HG03378 (cell line): ENCODE data around the gene GGTA1.

Source experiments
- ATAC-seq: cut with Tn5 transposase; IDR thresholded peaks from one replicate; pipeline ENCODE4 v1.9.1; 2021; ENCODE audit warnings: mild to moderate bottlenecking, moderate library complexity; ENCODE audit not compliant: unreplicated experiment

Gene GGTA1

GRCh38 chr9:121500165-121500478, 478 bp upstream of the GGTA1 start:
- no peak for ATAC-seq

- ATAC-seq, result no peak
Measured at GRCh38 chr9:121499177-121499426, 542 bp downstream of the GGTA1 start.

- no peak for ATAC-seq
Measured at GRCh38 chr9:121498487-121499176, 1.0 kb downstream of the GGTA1 start.

GRCh38 chr9:121498150-121498486, 1.5 kb downstream of the GGTA1 start:
- ATAC-seq, result peak; percentile 74

- ATAC-seq, result no peak
Measured at GRCh38 chr9:121495976-121496375, 3.7 kb downstream of the GGTA1 start.

GRCh38 chr9:121494192-121494591, 5.5 kb downstream of the GGTA1 start:
- no peak for ATAC-seq

GRCh38 chr9:121491111-121491510, 8.5 kb downstream of the GGTA1 start:
- no peak for ATAC-seq

- no peak for ATAC-seq
Measured at GRCh38 chr9:121489344-121489743, 10.3 kb downstream of the GGTA1 start.

GRCh38 chr9:121486043-121486442, 13.6 kb downstream of the GGTA1 start:
- ATAC-seq, result no peak

GRCh38 chr9:121485623-121486022, 14.0 kb downstream of the GGTA1 start:
- no peak for ATAC-seq

GRCh38 chr9:121484651-121485446, 14.8 kb downstream of the GGTA1 start:
- ATAC-seq, result no peak

GRCh38 chr9:121483473-121484031, 16.1 kb downstream of the GGTA1 start:
- ATAC-seq, result no peak

- ATAC-seq, result no peak
Measured at GRCh38 chr9:121483049-121483448, 16.6 kb downstream of the GGTA1 start.

GRCh38 chr9:121478816-121479676, 20.6 kb downstream of the GGTA1 start:
- ATAC-seq, result no peak

- no peak for ATAC-seq
Measured at GRCh38 chr9:121476156-121476555, 23.5 kb downstream of the GGTA1 start.

GRCh38 chr9:121474231-121474947, 25.3 kb downstream of the GGTA1 start:
- ATAC-seq, result no peak

GRCh38 chr9:121473229-121473628, 26.4 kb downstream of the GGTA1 start:
- ATAC-seq, result no peak

GRCh38 chr9:121472446-121472845, 27.2 kb downstream of the GGTA1 start:
- ATAC-seq, result no peak

- no peak for ATAC-seq
Measured at GRCh38 chr9:121466142-121466541, 33.5 kb downstream of the GGTA1 start.

GRCh38 chr9:121464968-121465367, 34.7 kb downstream of the GGTA1 start:
- ATAC-seq, result no peak
